ENCODE results near the gene USP22. TPM values are rescaled to one million over a fixed set of nuclear protein-coding genes. Genes with fewer than 3 reads are reported as not detected.

Gene USP22
- total and polyA plus RNA-seq, 10 of the 15 experiments (the other 5 are each of a cell fraction or from before 2014, with no cell fraction given) = 10.8 to 218 (median 98.8) TPM

GRCh38 chr17:21043296-21044232 is 753 bp upstream of the USP22 start (continued):
- TF ChIP-seq MLLT1 (IDR thresholded peaks at IDR 0.05) (peak; percentile 84), MXI1 (IDR thresholded peaks at IDR 0.05; ENCODE audit: low read depth, low read length) (peak; percentile 75), SUPT20H (IDR thresholded peaks at IDR 0.05; ENCODE audit: borderline replicate concordance, control insufficient read depth, low read depth, low read length) (no peak), RUNX3 (IDR thresholded peaks at IDR 0.05; ENCODE audit: low read length) (peak; percentile 80), IRF4 (IDR thresholded peaks at IDR 0.05; ENCODE audit: low read depth, low read length) (no peak), ATF3 (IDR thresholded peaks at IDR 0.05; ENCODE audit: borderline replicate concordance, extremely low read depth, low read depth, low read length) (no peak), STAT3 (IDR thresholded peaks at IDR 0.05; ENCODE audit: low read depth, low read length) (no peak), ASH2L (IDR thresholded peaks at IDR 0.05; ENCODE audit: borderline replicate concordance, low read depth) (no peak), BCLAF1 (IDR thresholded peaks at IDR 0.05) (no peak), NR2C2 (IDR thresholded peaks at IDR 0.05; ENCODE audit: borderline replicate concordance, control insufficient read depth, insufficient read length, low read depth) (no peak), STAT1 (conservative IDR thresholded peaks at IDR 0.05) (peak; percentile 96; the same call in 1 of the 2 replicates), NR2C1 (IDR thresholded peaks at IDR 0.05) (0 out of 2 replicates have a peak, but pooled peaks have one; percentile 6), ZBTB40 (IDR thresholded peaks at IDR 0.05; ENCODE audit: borderline replicate concordance) (peak; percentile 50; the same call in 1 of the 2 replicates), HCFC1 (IDR thresholded peaks at IDR 0.05; ENCODE audit: low read length) (peak; percentile 23; the same call in 1 of the 2 replicates), WRNIP1 (IDR thresholded peaks at IDR 0.05; ENCODE audit: borderline replicate concordance, low read depth, low read length) (no peak), KDM1A (IDR thresholded peaks at IDR 0.05; ENCODE audit: borderline replicate concordance) (no peak), YY1 (IDR thresholded peaks at IDR 0.05; ENCODE audit: low read depth, low read length) (peak; percentile 82), MEF2B (IDR thresholded peaks at IDR 0.05; ENCODE audit: partially characterized antibody, poor library complexity, severe bottlenecking) (peak; percentile 81), DPF2 (IDR thresholded peaks at IDR 0.05) (peak; percentile 88), CHD4 (IDR thresholded peaks at IDR 0.05) (no peak), SIN3A (IDR thresholded peaks at IDR 0.05; ENCODE audit: low read depth, low read length) (peak; percentile 68; the same call in 1 of the 2 replicates)
